HepG2 (cell line): ENCODE results near the gene MMP19. TPM values are rescaled to one million over a fixed set of nuclear protein-coding genes. Genes with fewer than 3 reads are reported as not detected.

Experiments used
- AGO1 ChIP-seq: fragments of 200-400 bp; formaldehyde crosslinking; IDR thresholded peaks from 2 replicates; pipeline ENCODE4 v1.6.1; 2017; ENCODE audit warnings: mild to moderate bottlenecking, low read depth, low read length, moderate library complexity; ENCODE audit not compliant: poor library complexity, severe bottlenecking
- ATF3 ChIP-seq: sonication (generic); formaldehyde crosslinking; IDR thresholded peaks from 2 replicates; pipeline ENCODE4 v1.4.0; 2020; ENCODE audit warnings: missing genetic modification reagents
- ATM ChIP-seq: fragments of 450-650 bp; IDR thresholded peaks from 2 replicates; pipeline ENCODE4 v1.7.1; 2017; ENCODE audit warnings: mild to moderate bottlenecking, borderline replicate concordance
- CEBPB ChIP-seq: IDR thresholded peaks from 2 replicates; pipeline ENCODE4 v1.6.1; 2011; ENCODE audit warnings: low read depth, low read length, improper control_type of control experiment, borderline replicate concordance
- DNMT3B ChIP-seq: conservative IDR thresholded peaks from 2 replicates; pipeline ENCODE4 v1.6.1; 2016; ENCODE audit warnings: missing biosample characterization, control low read depth
- GMEB2 ChIP-seq: IDR thresholded peaks from 2 replicates; pipeline ENCODE4 v1.6.1; 2016; ENCODE audit warnings: missing biosample characterization, missing genetic modification reagents, low read depth
- HINFP ChIP-seq: sonication (generic); formaldehyde crosslinking; IDR thresholded peaks from 2 replicates; pipeline ENCODE4 v1.4.0; 2020; ENCODE audit warnings: low read depth, mild to moderate bottlenecking, missing genetic modification reagents
- HNF1A ChIP-seq, 2 experiments: sonication (generic) in 1 of 2; formaldehyde crosslinking in 1 of 2; IDR thresholded peaks; 2 replicates each; pipeline versions ENCODE4 v1.4.0 to v1.6.1; 2016 to 2020; ENCODE audit warnings: borderline replicate concordance in 1 of 2, low read depth in 1 of 2, mild to moderate bottlenecking in 1 of 2, missing genetic modification reagents in 1 of 2
- PRDM4 ChIP-seq: sonication (generic); formaldehyde crosslinking; IDR thresholded peaks from 2 replicates; pipeline ENCODE4 v1.9.0; 2021; ENCODE audit warnings: missing genetic modification reagents, borderline replicate concordance
- RORA ChIP-seq: sonication (generic); formaldehyde crosslinking; IDR thresholded peaks from 2 replicates; pipeline ENCODE4 v1.5.0; 2020; ENCODE audit warnings: mild to moderate bottlenecking, missing genetic modification reagents, moderate library complexity
- SNAPC5 ChIP-seq: sonication (generic); formaldehyde crosslinking; IDR thresholded peaks from 2 replicates; pipeline ENCODE4 v1.8.1; 2023; ENCODE audit warnings: mild to moderate bottlenecking, missing genetic modification reagents, borderline replicate concordance
- TCF7 ChIP-seq: sonication (generic); IDR thresholded peaks from 2 replicates; pipeline ENCODE4 v1.6.1; 2016; ENCODE audit warnings: antibody characterized with exemption, low read depth
- ZNF44 ChIP-seq: sonication (generic); formaldehyde crosslinking; IDR thresholded peaks from 2 replicates; pipeline ENCODE4 v1.5.1; 2020; ENCODE audit warnings: mild to moderate bottlenecking, missing genetic modification reagents
- ZNF543 ChIP-seq: sonication (generic); formaldehyde crosslinking; IDR thresholded peaks from 2 replicates; pipeline ENCODE4 v1.4.0; 2020; ENCODE audit warnings: mild to moderate bottlenecking, missing genetic modification reagents
- polyA plus RNA-seq, 8 experiments: library from polyadenylated mRNA; depleted of rRNA in 3 of 8; stranded (reverse) in 7 of 8; unstranded in 1 of 8; fragments of >200 nt; fragmentation: Illumina TruSeq in 4 of 8; extraction: Trizol in 4 of 8; gene quantifications; 2 replicates each; pipeline versions ENCODE4 v1.2.1 to v1.2.3, GENCODE V29; 2011 to 2016; ENCODE audit warnings: low read depth in 4 of 8, missing spikeins in 1 of 8, mixed read lengths in 1 of 8; ENCODE audit not compliant: insufficient read depth in 1 of 8
- total RNA-seq, 5 experiments: library from RNA; depleted of rRNA; stranded (reverse); fragments of >200 nt; fragmentation: Illumina TruSeq; extraction: Trizol; gene quantifications; 2 replicates each; pipeline ENCODE4 v1.2.3, GENCODE V29; 2016; ENCODE audit warnings: low read depth in 1 of 5

MMP19 gene
- total and polyA plus RNA-seq, 2 of the 13 experiments (the other 11 are each of a cell fraction or from before 2014, with no cell fraction given), result 0.07 to 0.08 TPM

GRCh38 chr12:55817345-55818139 lies 25.2 kb downstream of the MMP19 start, which contains the start of the genes ORMDL2 and SARNP (continued):
- TF ChIP-seq RORA (CRISPR knock-in tag) (no peak), ZNF543 (CRISPR knock-in tag) (no peak), TCF7 (no peak), SNAPC5 (CRISPR knock-in tag) (no peak), AGO1 (no peak), ATM (no peak), HNF1A (IDR thresholded peaks at IDR 0.05; ENCODE audit: low read depth) (no peak), HNF1A (CRISPR knock-in tag; IDR thresholded peaks at IDR 0.05; ENCODE audit: borderline replicate concordance) (no peak), CEBPB (peak; percentile 56; the same call in 1 of the 2 replicates), ATF3 (CRISPR knock-in tag) (no peak), GMEB2 (CRISPR knock-in tag) (no peak), ZNF44 (CRISPR knock-in tag) (peak; percentile 75; the same call in 1 of the 2 replicates), HINFP (CRISPR knock-in tag) (no peak), DNMT3B (no peak), PRDM4 (CRISPR knock-in tag) (no peak)
